ENCODE data around the gene ZFYVE28. TPM values are rescaled to one million over a fixed set of nuclear protein-coding genes. Genes with fewer than 3 reads are reported as not detected.

Gene ZFYVE28
- total and polyA plus RNA-seq, 7 donors, result 1.7 to 7.7 (median 3.4) TPM

DNA sequence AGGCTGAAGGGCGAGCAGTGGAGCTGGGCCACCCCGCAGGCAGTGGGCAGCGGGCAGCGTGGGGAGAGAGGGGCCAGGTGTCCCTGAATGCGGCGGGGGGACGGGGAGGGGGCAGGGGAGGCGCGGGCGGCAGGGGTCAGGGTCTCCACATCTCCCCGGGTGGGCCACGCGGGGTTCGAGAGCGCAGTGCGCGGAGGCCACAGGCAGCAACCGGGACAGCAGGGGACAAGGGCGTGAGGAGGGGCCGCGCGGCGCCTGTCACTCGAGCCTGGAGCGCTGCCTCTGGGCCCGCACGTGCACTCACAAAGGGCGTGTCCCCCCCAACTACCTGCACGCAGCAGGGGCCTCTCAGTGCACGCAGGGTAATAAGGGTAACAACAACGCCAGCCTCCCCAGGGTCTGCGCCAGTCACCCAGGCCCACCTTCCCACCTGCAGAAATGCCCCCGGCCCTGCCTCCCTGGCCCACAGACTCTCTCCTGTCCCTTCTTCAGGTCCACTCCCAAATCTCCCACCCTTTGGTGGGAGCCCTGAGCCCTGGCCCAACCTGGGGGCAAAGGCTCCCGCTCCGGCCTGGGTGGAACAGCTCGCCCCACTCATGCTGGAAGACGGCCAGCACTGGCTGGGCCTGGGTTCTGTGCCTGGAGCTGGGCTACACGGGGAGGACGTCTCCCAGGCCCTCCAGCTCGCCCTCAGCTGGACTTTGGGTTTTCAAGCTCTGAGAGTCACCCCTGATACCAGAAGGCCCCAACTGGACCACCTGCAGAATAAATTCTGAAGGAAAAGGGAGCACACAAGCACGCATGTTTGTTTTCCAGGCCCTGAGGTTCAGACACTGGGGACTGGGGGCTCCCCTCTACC lies 53.2 kb downstream of the ZFYVE28 start:
- Histone ChIP-seq H3K4me3 (peak overlapping the region; percentile 56), H3K27me3 (ENCODE audit: insufficient read depth in 3 of 3, low read length in 2 of 3) (no peaks in the 10 kb centered on the region), H3K9me3 (peaks cover 5% of the 10 kb centered on the region), H3K4me1 (peaks cover 28% of the 10 kb centered on the region), H3K36me3 (ENCODE audit: insufficient read depth in 1 of 2, low read depth in 1 of 2) (no peaks in the 10 kb centered on the region), H3K27ac (no peak overlapping the region)
- TF ChIP-seq, protein P1, sequence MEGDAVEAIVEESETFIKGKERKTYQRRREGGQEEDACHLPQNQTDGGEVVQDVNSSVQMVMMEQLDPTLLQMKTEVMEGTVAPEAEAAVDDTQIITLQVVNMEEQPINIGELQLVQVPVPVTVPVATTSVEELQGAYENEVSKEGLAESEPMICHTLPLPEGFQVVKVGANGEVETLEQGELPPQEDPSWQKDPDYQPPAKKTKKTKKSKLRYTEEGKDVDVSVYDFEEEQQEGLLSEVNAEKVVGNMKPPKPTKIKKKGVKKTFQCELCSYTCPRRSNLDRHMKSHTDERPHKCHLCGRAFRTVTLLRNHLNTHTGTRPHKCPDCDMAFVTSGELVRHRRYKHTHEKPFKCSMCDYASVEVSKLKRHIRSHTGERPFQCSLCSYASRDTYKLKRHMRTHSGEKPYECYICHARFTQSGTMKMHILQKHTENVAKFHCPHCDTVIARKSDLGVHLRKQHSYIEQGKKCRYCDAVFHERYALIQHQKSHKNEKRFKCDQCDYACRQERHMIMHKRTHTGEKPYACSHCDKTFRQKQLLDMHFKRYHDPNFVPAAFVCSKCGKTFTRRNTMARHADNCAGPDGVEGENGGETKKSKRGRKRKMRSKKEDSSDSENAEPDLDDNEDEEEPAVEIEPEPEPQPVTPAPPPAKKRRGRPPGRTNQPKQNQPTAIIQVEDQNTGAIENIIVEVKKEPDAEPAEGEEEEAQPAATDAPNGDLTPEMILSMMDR (IDR thresholded peaks at IDR 0.05), result no peak
- WGBS, 3 donors, result 56 to 67% (median 62%) methylated on average over 37 to 41 of the region's 41 CpGs
- ATAC-seq (no peak), DNase-seq (no peak)
- intact Hi-C loops (cut with DNase I), result no loop called here

DNA sequence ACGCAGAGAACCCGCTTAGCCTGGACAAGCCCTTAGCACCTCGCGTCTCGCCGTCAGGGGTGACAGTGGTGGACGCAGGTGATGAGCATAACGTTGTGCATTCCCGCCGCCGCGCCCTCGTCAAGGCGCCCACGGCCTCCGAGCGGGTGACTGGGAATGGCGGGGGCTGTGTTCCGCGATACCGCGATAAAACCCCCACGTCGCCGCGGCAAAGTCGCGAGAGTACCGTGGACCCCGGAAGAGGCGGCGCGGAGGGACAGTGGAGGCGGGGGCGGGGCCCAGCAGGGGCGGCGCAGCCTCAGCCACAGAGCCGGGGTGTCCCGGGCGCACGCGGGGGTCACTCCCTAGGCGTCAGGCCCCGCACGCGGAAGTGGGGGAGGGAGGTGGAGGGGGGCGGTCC lies 53.8 kb downstream of the ZFYVE28 start:
- TF ChIP-seq, protein P1 (IDR thresholded peaks at IDR 0.05), result no peak
- H3K27ac ChIP-seq, result no peak overlapping the region
- peak overlapping the region; percentile 56 for H3K4me3 ChIP-seq
- 25 to 68% (median 40%) methylated on average over 36 to 47 of the region's 47 CpGs for WGBS, 3 donors
- peak; percentile 56 to 67 for DNase-seq
- H3K36me3 ChIP-seq (ENCODE audit: insufficient read depth in 1 of 2, low read depth in 1 of 2), result no peaks in the 10 kb centered on the region
- no peaks in the 10 kb centered on the region for H3K27me3 ChIP-seq (ENCODE audit: insufficient read depth in 3 of 3, low read length in 2 of 3)
- H3K9me3 ChIP-seq, result peaks cover 5% of the 10 kb centered on the region
- peaks cover 28% of the 10 kb centered on the region for H3K4me1 ChIP-seq
- ATAC-seq, result peak in 2 of 4 donors; percentile 15 to 44
- intact Hi-C loops (cut with DNase I), result loop anchor here in 1 of 2 donors (5.0 kb wide), 1 partner anchor 38 kb away; no protein-coding TSS in a partner anchor

DNA sequence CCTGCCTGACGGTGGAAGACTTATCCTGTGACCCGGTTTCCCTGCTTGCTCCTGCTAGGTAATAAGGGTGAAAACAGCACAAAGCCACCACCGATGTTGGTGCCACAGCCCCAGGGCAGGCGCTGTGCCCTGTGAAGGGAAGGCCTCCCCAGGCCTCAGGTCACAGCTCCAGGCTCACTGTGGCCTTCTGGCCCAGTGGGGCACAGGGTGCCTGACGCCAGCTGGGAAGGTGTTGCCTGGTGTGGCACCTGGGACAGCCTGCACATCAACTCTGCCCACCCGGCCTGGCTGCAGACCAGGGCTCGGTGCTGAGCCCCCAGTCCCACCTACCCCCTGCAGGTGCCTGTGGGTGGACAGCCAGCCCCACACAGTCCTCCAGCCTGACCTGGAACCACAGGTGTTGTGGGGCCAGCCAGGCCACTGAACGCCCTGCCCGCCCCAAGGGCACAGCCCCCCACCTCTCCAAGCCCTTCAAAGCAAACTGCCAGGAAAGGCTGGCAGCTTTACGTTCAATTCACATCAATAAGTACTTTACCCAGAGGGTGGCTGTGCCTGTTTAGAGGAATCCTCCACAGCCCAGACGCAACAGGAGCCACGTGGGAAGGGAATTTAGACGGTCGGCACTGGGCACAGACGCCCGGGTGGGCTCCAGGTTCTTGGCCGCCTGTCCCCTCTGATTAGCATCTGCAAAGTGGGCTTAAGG lies 54.3 kb downstream of the ZFYVE28 start:
- ATAC-seq, result peak in 1 of 4 donors; percentile 15
- peaks cover 5% of the 10 kb centered on the region for H3K9me3 ChIP-seq
- H3K36me3 ChIP-seq (ENCODE audit: insufficient read depth in 1 of 2, low read depth in 1 of 2), result no peaks in the 10 kb centered on the region
- intact Hi-C loops (cut with DNase I), result loop anchor here in 1 of 2 donors (5.0 kb wide), 1 partner anchor 38 kb away; no protein-coding TSS in a partner anchor
- 65 to 77% (median 72%) methylated on average over 17 of the region's 17 CpGs for WGBS, 3 donors
- H3K27ac ChIP-seq, result peak overlapping the region; percentile 56
- H3K27me3 ChIP-seq (ENCODE audit: insufficient read depth in 3 of 3, low read length in 2 of 3), result no peaks in the 10 kb centered on the region
- DNase-seq, result no peak
- peaks cover 28% of the 10 kb centered on the region for H3K4me1 ChIP-seq
- TF ChIP-seq, protein P1 (IDR thresholded peaks at IDR 0.05), result no peak
- H3K4me3 ChIP-seq, result peak overlapping the region; percentile 56

DNA sequence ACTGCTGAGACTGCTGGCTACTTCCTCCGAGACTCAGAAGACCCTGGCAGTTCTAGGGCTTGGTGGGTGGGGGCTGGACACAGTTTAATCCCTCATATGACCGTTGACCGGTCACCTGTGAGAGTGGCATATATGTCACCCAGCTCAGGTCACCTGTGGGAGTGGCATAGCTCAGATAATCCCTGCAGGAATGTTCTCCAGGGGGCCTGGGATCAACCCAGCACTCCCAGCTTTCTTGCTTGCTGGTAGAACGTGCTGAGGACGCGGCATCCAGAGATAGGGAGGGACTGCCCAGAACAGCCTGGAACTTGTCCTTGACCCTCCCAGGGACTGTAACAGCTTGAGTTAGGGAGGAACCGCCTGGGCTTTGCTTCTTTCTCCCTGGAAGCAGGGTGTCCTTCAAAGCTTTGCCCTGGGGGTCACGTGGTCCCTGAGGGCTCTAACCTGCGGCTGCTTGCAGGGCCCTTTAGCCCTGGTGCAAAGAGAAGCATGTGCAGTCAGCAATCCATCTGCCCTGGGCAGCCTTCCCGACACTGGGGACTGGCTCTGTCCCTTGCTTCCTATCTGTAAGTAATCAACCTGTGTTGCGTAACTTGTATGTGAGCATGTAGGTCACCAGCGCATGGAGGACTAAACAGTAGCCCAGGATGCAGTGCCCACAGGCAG lies 55.3 kb downstream of the ZFYVE28 start:
- WGBS, 3 donors, result 36 to 49% (median 42%) methylated on average over 12 of the region's 12 CpGs
- DNase-seq (peak; percentile 71 to 88), ATAC-seq (peak; percentile 88 to 94 (median 92))
- Histone ChIP-seq H3K9me3 (no peaks in the 10 kb centered on the region), H3K4me3 (no peak overlapping the region), H3K36me3 (ENCODE audit: insufficient read depth in 1 of 2, low read depth in 1 of 2) (no peaks in the 10 kb centered on the region), H3K27ac (peak overlapping the region; percentile 56), H3K27me3 (ENCODE audit: insufficient read depth in 3 of 3, low read length in 2 of 3) (no peaks in the 10 kb centered on the region), H3K4me1 (peaks cover 28% of the 10 kb centered on the region)
- intact Hi-C loops (cut with DNase I), result loop anchor here in 1 of 2 donors (5.0 kb wide), 1 partner anchor 39 kb away; no protein-coding TSS in a partner anchor
- TF ChIP-seq, protein P1 (IDR thresholded peaks at IDR 0.05), result no peak

All from psoas muscle (tissue), 8 donors.